C4-2B (cell line): Measurements from ENCODE around the gene GPR146.
A peak's percentile ranks its signal among the peaks of the same experiment; 100 is the strongest.
"Not testable (repeated sequence)": the region's sequence is repeated elsewhere in the genome, so short reads cannot be mapped to it uniquely, and the experiment has no call there.

Experiments
- H3K27ac ChIP-seq: fragments of 450-650 bp; 2 replicates; pipeline ENCODE4 v1.5.1; 2017
- CTCF ChIP-seq: fragments of 450-650 bp; conservative IDR thresholded peaks from 2 replicates; pipeline ENCODE4 v1.5.1; 2017; ENCODE audit warnings: mild to moderate bottlenecking
- ZFX ChIP-seq: fragments of 450-650 bp; IDR thresholded peaks from 2 replicates; pipeline ENCODE4 v1.6.1; 2017

GPR146 gene

DNA sequence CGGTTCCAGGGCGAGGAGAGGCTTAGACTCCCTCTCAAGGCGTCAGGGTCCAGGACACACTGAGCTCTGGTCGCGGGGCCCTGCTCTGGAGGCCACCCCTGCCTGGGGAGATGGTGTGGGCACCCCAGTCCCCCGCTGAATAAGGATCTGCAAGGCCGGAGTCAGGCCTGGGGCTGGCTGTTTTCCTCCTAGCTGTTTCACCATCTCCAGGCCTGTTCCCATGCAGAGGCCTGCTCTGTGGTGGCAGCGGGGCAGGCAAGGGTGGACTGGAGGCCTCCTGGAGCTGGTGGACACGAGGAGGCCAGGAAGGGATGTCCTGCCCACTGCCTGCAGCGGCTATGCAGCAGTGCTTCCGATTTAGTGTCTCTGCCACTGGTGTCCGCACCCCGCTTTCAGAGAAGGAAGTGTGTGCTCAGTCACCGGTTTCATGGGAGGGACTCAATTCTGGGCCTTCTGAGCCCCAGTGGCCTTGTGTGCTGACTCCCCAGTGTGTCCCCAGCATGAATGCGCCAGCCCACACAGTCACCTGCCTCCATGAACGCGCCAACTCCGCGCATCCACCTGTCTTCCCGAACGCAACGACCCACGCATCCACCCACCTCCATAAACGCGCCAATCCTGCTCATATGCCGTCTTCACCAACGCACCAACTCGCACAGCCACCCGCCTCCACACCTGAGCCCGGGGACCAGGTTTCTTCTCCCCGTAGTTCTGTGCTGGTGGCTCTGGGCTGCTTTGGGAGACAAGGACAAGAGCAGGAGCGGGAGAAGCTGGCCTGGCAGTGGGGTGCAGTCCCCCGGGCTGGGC is 14.5 kb upstream of the GPR146 start:
- H3K27ac ChIP-seq: peak overlapping the region; percentile 81
- TF ChIP-seq ZFX: no peak
- TF ChIP-seq CTCF: no peak

- no peak for TF ChIP-seq ZFX
- TF ChIP-seq CTCF: no peak
- no peak overlapping the region for H3K27ac ChIP-seq
Measured at GRCh38 chr7:1030444-1031070, 13.8 kb upstream of the GPR146 start.

GRCh38 chr7:1031716-1032455 is 12.5 kb upstream of the GPR146 start:
- H3K27ac ChIP-seq: no peak overlapping the region
- TF ChIP-seq CTCF: no peak

DNA sequence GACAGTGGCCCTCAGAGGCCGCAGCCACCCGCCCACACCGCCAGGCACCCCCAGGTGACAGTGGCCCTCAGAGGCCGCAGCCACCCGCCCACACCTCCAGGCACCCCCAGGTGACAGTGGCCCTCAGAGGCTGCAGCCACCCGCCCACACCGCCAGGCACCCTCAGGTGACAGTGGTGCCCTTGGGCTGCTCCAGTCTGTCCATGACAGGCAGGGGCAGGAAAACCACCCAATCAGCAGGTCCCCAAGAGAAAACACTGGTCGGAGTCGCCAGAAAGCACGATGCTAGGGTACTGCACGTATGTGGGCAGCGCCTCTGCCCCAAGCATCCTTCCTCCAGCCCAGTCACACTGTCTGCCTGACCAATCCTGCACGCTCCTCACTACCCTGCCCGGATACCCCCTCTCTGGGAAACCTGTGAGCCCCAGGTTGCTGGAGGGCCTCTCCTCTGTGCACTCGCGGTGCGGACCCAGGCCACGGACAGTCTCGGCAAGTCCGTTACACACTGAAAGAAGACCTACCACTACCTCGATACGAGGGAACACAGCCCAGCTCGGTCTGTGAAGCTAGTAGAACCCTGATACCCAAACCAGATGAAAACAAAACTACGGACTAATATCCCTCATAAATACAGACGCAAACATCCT is 11.7 kb upstream of the GPR146 start:
- no peak overlapping the region for H3K27ac ChIP-seq
- TF ChIP-seq ZFX (no peak), CTCF (no peak)

- no peak overlapping the region for H3K27ac ChIP-seq
Measured at GRCh38 chr7:1033546-1034145, 10.7 kb upstream of the GPR146 start.

GRCh38 chr7:1034769-1035168 is 9.6 kb upstream of the GPR146 start:
- not testable (repeated sequence) for H3K27ac ChIP-seq

More at GRCh38 chr7:1033546-1034145, 10.7 kb upstream of the GPR146 start:
- TF ChIP-seq CTCF (no peak), ZFX (no peak)

GRCh38 chr7:1036164-1036928 is 8.0 kb upstream of the GPR146 start:
- H3K27ac ChIP-seq: not testable (repeated sequence)

GRCh38 chr7:1040233-1040632 is 4.1 kb upstream of the GPR146 start:
- H3K27ac ChIP-seq: not testable (repeated sequence)
